Smooth muscle cell of the brain vasculature (primary cell): ENCODE data around the gene SLC2A8.
A peak's percentile ranks its signal among the peaks of the same experiment; 100 is the strongest.

Source experiments
- DNase-seq: peaks from one replicate; pipeline ENCODE4 v3.0.0-alpha.2; 2012; ENCODE audit warnings: low read depth, low spot score

Gene SLC2A8, protein sequence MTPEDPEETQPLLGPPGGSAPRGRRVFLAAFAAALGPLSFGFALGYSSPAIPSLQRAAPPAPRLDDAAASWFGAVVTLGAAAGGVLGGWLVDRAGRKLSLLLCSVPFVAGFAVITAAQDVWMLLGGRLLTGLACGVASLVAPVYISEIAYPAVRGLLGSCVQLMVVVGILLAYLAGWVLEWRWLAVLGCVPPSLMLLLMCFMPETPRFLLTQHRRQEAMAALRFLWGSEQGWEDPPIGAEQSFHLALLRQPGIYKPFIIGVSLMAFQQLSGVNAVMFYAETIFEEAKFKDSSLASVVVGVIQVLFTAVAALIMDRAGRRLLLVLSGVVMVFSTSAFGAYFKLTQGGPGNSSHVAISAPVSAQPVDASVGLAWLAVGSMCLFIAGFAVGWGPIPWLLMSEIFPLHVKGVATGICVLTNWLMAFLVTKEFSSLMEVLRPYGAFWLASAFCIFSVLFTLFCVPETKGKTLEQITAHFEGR

DNA sequence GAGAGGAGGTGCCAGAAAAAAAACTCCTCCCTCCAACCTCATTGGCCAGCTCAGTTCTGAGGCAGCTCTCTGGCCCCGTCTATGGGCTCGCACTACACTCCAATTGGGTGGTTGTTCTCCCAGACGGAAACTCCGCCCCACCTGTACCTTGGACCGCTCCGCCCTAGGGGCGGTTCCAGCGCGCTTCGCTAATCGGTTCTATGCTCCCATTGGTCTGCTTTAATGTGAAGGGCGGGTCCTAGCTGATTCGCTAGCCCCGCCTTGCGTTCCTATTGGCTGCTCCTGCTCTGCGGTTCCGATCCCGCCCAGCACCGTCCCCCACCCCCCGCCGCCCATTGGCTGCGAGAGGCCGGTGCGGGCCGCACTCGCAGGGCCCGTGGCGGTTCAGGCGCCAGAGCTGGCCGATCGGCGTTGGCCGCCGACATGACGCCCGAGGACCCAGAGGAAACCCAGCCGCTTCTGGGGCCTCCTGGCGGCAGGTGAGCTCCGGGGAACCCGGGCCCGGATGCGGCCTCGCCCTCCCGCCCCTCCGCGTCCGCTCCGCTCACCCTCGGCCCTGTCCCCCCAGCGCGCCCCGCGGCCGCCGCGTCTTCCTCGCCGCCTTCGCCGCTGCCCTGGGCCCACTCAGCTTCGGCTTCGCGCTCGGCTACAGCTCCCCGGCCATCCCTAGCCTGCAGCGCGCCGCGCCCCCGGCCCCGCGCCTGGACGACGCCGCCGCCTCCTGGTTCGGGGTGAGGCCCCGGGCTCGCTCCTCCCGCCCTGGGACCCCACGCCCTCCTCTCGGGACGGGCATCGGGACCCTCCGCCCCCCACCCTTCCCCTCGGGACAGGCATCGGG lies at the start of gene SLC2A8:
Gene SLC2A8 (plus strand): TSS at position 362 of the 838 bp plus-strand sequence. CDS start 62 bp downstream, at position 424.
- DNase-seq, result peak; percentile 99

DNA sequence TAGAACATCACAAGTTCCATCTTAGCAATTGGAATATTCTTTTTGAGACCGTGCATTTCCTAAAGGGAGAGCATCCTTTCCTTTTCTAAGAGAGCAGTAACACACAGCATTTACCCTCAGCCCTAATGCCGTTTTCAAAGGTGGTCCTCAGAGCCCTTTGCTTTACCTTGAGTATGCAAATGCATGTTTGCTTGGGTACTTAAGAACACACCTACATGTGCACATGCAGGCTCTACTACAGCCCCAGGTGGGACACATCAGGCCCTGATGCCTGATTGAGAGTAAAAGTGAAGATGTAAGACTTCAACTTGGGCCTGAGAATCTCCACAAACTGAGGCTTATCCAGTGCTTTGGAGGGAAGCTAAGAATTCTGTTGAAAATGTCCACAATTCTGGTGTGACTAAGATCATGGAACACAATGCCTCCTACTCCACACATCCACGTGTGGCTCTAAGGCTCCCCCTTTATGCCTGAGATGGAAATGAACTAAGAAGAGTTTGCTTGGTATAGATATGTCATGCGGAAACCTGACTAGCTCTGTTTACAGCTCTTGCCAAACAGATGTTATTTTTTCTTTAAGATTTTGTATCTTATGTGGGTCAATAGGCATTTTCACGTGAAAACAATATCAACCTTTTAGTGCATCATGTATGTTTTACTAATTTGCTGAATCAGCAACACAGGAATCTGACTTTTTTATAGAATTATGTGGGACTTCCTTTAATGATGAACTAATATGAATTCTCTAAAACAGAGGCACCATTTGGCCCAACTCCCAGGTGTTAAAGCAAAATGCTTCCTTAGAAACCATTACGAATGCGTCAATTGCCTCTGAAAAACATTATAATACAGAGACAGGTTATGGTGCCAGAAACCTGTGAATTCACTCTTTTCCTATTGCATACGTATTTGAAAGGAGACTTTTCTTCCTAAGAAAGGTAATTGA lies 48.9 kb upstream of the SLC2A8 start:
- no peak for DNase-seq

DNA sequence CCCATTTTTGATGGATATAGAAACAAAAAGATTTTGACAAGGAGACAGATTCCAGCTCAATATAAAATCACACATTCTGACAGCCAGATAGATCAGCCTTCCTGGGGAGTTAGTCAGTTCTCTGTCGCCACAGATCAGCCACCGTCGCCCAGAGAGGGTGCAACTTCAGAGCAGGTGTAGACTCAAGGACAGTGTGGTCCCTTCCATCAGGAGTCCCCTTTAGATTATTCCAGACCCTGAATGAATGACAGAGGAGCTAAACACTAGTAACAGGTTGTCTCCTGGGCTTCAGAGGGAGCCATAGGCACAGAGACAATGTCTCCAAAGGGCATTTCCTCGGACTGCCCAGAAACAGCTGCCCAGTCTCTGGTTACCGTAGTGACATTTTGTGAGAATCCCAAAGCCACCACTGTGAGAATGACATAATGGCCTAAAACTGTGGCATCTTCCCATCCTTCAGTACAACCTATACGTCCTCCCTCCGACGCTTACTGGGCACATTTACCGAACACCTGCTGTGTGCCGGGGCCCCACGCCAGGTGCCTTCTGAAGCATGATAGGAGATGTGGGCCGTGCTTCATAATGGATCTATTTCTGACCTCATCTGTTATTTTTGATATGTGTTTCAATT lies 47.4 kb upstream of the SLC2A8 start:
- no peak for DNase-seq

DNA sequence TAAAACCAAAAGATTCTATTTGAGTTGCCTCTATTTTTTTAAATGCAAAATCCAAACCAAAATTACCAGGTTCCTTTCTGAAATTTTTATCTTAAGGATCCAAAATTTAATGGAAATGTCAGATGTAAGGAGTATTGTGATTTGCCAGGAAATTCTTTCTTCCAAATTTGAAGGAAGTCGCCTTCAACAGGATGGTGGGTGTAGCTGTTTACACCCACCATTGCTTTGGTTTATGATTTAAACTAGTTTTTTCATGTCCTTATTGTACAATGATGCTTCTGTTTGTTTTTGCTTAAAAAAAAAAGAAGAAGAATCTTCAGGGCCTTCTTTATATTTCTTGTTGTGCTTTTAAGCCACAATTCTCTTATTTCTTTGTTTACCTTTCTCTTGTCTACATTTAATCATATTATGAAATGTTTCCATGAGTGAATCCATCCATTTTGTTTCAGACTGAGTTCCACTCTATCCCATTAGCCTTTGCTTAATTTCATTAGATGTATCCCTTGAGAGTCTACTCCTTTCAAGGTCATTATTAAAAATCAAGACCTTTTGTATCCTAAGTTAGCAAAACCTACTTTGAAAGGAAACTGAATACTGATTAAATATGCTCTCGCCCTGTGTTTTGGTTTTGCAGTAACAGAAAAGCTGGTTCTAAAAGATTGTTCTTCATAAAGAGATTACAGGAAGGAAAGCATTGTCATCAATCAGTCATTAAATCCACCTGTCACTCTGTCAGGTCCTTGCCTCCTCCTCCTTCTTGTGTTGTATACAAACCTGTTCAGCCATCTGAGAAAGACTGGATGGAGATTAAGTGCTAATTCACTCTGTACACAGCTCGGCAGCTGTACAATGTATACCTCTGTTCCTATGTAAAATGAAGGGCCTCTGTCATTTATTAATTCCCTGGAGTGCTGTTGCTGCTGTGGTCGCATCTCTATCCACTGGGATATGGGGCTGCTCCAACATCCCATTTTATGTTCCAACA lies 45.5 kb upstream of the SLC2A8 start:
- DNase-seq, result no peak

DNA sequence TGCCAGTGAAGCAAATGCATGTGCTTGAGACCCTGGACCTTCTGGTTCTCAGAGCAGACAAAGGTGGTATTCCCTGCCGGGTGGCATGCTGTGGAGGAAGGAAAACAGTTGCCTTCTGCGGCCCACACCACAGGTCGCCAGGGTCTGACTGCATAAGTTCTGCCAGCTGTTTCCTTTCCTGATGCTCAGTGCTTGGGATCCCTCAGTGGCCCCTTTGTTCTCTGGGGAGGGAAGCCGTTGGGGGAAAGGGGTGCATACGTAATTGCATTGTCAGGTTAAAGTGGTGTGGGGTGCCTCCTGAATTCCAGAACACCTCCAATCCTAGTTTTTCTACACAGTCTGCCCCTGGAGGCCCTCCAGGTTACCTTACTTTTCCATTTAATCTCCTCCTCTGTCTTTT lies 43.1 kb upstream of the SLC2A8 start:
- DNase-seq, result no peak

DNA sequence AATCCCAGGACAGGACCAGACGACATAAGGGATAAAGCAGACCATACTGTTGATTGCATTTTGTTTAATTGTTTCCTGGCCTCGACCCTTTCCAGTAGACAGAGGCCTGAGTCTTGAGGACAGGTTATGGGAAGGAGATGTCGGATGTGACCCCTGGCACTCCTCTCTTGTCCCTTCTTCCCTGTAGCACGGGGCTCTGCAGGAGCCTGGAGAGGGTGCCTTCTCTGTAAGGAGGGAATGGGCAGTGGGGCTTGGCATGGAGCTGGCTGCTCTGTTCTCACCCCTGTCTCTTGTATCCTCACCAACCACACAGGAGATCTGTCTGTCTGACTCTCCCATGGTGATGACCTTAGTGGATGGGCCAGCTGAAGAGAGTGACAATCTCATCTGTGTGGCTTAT lies 40.1 kb upstream of the SLC2A8 start:
- no peak for DNase-seq

DNA sequence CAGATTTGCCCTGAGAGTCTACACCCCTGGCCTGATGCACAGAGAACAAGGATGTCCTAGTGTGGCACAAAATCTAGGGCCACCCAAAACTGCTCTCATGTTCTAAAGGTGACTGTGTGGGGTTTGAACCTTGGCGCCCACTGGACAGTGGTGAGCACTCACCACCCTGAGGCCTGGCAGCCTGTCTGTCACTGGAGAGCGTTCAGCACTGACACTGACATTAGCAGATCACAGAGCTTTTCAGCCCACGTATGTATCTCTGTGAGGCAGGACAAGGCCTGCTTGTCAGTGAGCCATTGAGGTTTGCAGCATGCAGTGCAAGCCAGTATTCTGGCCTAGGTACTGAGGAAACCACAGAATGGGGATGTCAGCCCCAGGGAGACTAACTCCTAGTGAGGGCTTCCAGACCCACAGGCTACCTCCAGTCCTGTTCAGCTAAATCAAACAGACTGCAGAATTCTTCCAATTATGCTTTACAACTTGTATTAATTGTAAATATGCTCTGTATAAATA lies 38.9 kb upstream of the SLC2A8 start:
- no peak for DNase-seq

DNA sequence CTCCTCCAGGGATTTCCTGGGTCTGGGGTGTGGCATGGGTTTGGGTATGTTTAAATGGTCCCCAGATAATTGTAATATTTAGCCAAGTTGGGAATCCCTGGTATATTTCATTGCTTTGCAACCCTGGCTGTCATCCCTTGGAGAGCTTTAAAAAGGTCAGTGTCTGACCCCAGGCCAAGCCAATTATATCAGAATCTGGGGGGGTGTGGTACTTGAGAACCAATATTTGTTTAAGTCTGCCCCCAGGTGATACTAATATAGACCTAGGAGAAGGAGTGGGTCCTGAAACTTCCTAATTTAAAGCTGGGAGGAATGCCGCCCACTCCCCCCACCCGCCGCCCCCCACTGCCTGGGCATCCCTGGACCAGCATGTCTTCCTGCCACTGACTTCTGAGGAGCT lies 38.2 kb upstream of the SLC2A8 start:
- no peak for DNase-seq

DNA sequence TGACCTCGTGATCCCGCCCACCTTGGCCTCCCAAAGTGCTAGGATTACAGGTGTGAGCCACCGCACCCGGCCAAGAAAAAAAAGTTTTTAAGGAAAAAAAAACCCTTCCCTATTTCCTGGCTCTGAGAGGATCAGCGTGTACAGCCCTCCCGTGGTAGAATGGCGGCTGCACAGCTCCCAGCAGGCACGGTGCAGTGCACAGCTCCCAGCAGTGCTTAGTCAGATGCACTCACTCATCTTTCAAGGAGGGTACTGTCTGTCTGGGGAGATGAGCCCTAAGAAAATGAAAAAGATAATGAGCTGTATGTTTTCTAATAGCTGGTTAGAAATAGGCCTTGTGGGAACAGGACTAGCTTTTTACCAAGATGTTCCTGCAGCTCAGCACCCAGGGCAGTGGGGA lies 36.7 kb upstream of the SLC2A8 start:
- DNase-seq, result no peak

DNA sequence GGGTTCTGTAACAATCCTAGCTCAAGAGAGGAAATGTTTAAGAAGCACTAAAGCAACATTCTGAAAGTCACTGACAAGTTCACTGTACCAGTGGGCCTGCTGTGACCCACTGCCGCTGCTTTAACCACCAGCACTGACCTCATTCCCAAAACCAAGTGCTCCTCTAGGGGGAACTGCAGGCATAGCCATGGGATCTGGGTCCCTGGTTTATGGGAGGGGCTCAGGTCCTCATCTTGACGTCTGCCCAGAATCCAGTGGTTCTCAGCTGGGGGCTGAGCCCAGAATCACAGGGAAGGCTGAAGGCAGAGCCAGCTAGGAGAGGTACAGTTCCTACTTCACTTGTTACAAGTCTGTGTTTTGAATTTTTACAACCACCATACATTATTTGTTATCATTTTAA lies 36.1 kb upstream of the SLC2A8 start:
- peak; percentile 50 for DNase-seq

DNA sequence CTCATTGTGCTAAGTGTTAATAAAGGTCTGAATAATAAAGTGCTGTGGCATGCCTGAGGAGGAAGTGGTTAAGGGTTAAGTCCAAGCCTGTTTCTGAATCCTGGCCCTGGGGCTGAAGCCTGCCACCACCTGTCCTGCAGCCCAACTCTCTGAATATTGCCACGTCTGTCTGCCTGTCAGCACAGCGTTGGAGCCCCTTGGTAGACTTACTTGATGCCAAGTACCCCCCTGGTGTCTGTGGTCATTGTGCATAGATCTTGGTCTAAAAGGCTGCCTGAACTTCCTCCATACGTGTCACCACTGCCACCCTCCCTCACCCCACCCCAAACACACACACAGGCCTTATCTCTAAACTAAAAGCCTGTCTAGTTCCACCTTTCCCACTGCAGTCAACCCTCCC lies 35.4 kb upstream of the SLC2A8 start:
- no peak for DNase-seq

DNA sequence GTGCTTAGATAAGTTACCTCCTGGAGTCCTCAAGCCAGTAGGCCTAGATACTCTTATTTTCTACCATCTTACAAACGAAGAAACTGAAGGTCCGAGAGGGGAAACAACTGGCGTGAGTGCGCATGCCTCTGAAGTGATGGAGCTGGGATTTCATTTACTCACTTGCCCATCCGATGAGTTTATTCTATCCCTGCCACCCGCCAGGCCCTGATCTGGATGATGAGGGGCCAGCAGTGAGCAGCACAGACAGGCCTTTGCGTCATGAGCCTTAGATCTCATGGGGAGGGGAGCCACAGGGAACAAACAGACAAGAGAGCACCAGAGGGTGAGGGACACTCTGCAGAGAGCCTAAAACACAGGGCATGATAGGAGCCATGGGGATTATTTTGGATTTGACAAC lies 34.1 kb upstream of the SLC2A8 start:
- no peak for DNase-seq

DNA sequence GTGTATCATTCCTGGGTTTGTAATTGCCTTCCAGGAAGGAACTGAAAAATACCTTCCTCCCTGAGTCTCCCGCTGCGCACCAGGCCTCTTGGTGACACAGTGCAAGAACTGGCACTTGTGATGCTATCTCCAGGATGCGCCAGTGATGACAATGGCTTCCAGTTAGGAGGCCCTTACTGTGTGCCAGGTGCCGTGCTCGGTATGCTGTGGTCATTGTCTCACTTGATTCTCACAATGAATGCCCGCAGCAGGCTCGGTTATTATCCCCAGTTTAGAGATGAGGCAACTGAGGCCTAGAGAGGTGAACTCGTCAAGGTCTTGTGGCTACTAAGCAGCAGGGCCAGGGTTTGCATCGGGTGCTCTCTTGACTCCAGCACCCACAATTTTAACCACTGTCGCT lies 31.5 kb upstream of the SLC2A8 start:
- DNase-seq, result no peak

DNA sequence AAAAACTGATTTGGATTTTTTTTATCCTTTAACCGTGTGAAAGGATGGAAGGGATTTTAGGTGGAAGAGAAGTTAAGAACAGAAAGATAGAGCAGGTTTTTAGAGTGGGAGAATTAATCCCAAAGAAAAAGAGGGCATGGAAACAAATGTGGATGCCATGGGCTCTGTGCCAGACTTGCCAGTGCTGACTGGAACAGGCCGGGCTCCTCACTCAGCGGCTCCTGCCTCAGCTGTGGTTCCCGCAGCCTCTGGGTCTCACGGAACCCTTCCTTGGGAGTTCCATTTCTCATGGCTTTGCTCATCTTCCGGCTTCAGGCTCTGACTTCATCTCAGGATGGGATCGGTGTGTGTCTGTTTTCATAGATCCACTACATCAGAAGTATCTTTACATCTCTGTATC lies 30.4 kb upstream of the SLC2A8 start:
- no peak for DNase-seq

DNA sequence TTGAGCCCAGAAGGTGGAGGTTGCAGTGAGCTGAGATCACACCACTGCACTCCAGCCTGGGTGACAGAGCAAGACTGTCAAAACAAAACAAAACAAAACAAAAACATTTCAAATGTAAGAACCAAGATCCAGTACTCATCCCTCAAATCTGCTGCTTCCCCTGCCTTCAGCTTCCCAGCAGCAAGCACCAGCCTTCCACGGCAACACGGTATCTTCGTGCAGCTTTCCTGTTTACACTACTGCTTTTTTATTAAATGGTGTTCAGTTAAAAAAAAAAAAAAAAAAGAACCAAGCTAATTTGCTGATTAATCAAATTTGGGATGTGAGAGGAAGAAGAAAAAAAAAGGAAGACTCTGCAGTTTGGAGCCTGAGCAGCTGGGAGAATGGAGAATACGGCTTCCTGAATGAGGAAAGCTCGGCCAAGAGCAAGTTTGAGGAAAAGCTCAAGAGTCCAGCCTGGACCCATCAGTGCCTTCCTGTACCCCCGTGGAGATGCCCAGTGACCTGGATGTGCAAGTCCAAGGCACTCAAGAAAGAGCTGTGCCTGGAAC lies 28.0 kb upstream of the SLC2A8 start:
- no peak for DNase-seq

DNA sequence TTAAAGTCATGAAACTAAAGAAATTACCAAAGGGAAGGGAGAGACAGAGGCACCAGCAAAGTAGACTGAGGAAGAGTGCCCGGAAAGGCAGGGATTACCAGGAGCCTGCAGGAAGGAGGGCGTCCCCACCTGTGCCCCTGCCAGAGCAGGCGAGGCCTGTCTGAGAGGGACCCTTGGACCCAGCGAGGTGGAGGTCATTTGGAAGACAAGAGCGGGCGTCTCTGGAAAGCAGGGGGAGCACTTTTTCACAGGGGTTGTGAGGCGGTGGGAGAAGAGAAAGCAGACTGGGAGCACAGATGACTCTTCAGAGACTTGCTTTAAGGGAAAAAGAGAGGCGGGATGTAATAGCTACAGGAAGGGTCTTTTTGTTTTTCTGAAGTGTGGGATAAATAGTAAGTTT lies 27.5 kb upstream of the SLC2A8 start:
- DNase-seq, result no peak

DNA sequence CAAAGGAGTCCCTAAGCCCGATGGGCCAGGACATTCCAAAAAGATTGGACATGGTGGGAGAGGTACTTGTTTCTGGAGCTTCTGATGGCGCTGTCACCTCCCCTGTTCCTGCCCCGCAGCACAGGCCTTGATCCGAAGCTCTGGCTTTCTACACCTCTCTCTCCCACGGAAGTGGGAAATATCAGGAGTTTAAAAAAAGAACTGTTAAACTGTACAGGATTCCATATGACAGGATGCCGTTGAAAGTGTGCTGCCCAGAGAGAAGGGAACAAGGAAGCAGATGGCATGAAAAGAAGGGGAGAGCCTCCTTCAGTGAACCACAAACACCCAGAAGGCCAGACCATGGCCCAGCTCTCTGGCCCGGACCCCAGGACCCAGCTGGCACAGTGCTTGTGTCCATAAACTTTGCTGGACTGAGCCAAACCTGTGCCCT lies 26.8 kb upstream of the SLC2A8 start:
- no peak for DNase-seq

DNA sequence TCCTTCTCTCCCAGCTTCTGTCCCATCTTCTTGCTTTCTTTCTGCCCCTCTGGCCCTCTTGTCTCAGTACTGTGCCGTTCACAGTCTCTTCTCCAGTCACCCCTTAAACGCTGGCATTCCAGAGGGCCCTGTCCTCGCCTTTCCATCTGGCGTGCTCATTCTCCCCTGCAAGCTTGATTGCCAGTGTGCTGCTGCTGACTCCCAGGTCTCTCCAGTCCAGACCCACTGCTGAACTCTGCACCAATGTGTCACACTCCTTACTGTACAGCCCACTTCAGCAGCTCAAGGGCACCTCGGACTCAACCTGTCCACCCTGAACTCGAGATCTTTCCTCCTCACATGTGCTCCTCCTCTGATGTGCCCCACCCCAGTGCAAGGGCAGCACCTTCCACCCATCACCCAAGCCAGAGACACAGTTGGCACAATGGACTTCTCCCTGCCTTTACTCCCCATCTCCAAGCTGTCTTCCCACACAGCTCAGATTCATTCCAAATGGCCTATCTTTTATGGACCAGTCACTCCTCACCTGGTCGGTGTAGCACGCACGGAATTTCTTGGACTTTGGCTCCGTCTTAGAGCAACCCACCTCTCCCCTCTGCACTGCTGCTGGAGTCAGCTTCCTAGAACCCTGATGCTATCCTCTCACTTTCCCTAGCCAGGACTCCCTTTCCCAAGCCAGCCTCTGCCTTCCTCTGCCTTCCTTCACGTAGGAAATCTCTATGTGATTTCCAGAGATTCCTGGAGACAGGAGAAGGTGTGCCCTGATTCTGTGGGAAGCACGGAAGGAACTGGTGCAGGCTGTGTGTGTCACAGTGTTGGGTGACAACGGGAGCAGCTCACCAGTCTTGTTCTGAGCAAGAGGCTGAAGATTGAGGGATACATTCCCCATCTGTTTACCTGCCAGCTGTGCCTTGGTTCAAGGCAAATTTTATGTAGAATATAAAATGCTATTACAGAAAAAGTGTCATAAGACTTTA lies 26.0 kb upstream of the SLC2A8 start:
- DNase-seq, result no peak
